Hematopoietic multipotent progenitor cell treated with erythropoietin and hydrocortisone succinate and interleukin-3 and kit ligand, for 17 days (in vitro differentiated cells): ENCODE data around the gene KRT82.
"Not testable (repeated sequence)": the region's sequence is repeated elsewhere in the genome, so short reads cannot be mapped to it uniquely, and the experiment has no call there.

Source experiments
- DNase-seq: peaks from one replicate; pipeline ENCODE4 v3.0.0-alpha.2; 2015; ENCODE audit warnings: low spot score

KRT82 gene

GRCh38 chr12:52405922-52406385 lies at the start of gene KRT82:
Gene KRT82 (minus strand): TSS chr12:52406335. CDS start chr12:52406277, 58 bp downstream.
- no peak for DNase-seq

DNA sequence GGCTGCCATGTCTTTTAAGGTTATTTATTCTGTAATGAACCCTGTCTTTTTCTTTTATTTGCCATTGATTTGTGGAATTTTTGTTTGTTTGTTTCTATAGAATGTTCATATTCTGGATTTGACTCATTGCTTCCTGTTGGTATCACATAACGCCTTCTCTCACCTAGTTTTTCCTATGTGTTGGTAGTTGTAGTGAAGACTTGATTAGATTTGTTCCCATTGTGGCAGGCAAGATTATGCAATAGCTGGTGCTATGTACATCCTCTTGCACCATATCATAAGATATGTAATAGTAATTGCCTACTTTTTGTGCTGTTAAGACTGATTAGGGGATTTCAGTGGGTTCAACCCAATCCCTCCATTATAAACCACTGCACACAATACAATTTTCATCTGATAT lies 49.7 kb upstream of the KRT82 start:
- DNase-seq, result no peak

DNA sequence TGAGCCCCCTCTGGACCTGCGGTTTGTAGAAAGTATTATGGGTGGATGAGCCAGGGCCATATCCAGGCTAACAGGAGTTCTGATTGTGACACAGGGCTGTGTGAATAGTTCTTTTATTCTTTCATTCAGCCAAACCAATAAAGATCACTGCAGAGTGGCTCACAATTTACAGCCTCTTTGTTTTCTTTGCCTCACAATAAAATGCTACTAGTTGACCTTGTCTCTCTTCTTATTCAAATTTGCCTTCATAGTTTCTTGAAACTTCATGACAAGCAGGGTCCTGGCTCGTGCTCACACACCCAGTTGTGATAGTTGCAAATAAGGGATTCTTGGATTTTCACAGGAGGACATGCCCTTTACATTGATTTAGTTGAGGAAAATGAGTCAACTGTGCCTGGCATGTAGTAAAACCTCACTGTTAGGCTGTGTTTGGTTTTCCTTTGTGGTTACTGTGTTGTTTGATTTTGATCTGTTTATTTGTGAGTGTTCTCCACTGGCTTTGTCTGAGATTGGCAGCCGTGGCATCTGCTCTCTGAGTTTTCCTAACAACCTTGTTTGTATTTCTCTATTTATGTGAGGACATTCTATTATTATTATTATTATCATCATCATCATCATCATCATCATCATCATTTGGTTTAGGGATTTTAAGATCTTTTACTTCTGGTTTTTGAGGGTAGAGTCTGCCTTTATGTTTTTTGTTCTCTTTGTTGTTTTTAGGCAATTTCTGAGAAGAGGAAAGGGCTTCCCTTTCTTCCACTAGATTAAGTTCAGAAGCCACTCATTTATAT lies 48.5 kb upstream of the KRT82 start:
- DNase-seq, result no peak

DNA sequence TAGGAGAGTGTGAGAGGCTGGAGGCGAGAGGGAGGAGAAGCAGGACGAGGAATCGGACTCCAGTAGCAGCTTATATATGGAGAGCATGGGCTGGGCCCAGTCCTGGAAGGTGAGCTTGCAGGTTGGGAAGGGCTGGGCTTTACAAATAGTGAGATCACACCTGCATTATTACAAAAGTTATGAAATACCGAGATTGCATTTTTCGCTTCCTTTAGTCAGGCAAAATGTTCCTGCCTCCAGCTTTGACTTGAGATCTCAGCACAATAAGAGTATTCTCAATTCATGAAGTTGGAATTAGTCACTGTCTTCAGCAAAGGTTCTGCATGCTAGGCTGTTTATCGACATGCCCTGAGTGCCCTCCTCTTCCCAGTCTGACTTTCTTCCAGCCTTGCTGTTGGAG lies 46.0 kb upstream of the KRT82 start, which contains the start of gene KRT6B:
TSS of gene KRT6B (minus strand) at position 46 of the 400 bp plus-strand sequence. CDS start 68 bp downstream, outside the sequence.
- DNase-seq, result no peak

DNA sequence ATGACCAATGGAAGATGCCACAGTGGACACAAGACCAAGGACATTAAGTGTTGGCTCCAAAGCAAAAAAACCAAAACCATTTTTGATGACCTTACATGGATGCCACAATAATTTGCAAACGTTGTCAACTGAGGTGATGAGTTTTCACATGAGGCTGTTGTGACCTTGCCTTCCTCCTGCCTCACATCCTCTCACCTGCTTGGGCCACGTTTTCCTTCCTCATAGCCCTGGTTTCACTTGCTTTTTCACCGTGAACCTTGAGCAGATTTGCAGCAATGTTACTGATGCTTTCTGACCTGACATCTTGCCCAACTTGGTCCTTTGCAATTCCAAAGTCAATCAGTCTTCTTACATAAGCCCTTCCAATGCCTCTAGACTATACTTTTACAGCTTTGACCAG lies 42.1 kb upstream of the KRT82 start:
- no peak for DNase-seq

- DNase-seq, result not testable (repeated sequence)
Measured at GRCh38 chr12:52447196-52447595, 41.1 kb upstream of the KRT82 start.

- DNase-seq, result no peak
Measured at GRCh38 chr12:52446367-52447045, 40.4 kb upstream of the KRT82 start.

GRCh38 chr12:52445876-52446275 lies 39.7 kb upstream of the KRT82 start:
- DNase-seq, result no peak

DNA sequence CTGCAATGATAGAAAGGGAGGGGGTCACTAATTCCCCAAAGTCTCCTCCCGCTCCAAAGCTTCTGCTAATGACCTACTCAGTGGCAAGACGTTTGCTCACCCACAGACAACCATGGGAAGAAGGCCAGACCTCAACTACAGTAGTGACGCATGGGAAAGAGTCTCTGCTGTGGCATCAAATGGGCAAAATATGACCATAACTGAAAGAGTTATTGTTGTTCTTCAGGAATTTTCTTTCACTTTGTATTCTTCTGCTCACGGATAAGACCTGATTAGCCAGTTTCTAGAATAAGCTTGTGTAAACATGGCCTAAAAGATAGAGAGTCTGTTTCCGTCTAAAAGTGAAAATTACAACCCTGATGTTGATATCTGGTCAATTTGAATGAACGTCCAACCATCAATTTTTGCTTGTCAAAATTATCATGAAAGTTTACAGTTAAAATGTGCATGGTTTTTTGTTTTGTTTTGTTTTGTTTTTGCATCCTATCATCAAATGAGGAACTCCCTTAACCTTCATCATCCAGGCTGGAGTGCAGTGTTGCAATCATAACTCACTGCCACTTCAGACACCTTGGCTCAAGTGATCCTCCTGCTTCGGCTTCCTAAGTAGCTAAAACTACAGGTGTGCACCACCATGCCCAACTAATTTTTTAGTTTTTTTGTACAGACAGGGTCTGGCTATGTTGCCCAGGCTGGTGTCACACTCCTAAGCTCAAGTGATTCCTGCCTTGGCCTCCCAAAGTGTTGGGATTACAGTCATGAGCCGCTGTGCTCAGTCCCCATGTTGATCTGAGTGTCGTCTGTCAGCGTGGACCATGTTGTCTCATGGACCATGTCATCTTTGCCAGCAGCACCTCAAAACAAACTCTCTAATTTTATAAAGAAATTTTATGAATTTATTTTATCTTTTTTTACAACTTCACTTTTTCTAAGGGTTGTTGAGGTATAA lies 38.8 kb upstream of the KRT82 start:
- DNase-seq, result no peak

DNA sequence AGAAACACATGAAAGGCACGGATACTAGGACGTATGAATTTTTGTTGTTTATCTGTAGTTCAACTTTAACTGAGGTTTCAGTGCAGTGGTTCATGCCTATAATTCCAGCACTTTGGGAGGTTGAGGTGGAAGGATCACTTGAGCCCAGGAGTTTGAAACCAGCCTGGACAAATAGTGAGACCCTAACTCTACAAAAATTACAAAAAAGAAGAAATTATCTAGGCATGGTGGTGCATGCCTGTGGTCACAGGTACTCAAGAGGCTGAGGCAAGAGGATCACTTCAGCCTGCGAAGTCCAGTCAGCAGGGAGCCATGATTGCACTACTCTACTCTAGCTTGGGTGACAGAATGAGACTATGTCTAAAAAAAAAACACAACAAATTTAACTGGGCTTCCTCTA lies 37.8 kb upstream of the KRT82 start:
- no peak for DNase-seq

DNA sequence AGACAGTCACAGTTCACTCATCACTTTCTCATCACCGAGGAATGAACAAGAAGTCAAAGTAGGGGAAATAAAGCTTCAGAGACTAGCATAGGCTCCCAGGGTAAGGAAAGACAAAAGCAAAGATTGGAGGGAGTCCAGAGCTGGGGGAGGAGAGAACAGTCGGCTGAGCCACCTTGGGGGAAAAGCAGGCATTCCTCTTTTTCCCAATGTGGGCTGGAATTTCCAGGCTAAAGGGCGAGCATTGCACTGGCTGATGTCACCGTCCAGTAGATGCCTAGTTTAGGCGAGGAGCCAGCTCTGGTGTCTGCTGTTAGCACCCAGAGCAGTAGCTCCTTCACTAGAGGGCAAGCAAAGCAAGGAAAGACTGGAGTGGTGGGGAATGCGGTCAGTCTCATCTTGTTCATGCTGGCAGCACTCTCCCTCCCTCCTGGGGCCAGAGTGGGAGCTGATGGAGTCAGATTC lies 36.5 kb upstream of the KRT82 start:
- DNase-seq, result no peak

- no peak for DNase-seq
Measured at GRCh38 chr12:52441320-52441911, 35.3 kb upstream of the KRT82 start.

GRCh38 chr12:52440821-52441319 lies 34.7 kb upstream of the KRT82 start:
- DNase-seq, result no peak

DNA sequence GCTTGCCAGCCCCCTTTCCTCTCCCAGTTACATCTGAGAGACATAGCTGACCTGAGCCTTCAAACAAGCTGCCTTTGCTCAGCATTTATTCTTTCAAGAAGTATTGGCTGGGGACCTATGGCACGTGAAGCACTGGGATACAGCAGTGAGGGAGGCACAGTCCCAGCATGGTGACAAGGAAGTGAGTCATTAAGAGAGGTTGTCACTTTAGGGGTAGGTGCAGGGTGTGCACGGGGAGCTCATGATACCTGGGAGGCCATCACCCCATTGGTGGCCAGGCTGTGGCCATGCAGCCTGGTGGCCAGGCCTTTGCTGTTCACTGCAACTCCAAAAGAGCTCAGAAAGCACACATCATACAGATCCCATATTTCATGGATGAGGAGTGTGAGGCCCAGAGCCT lies 33.7 kb upstream of the KRT82 start:
- no peak for DNase-seq

- no peak for DNase-seq
Measured at GRCh38 chr12:52439420-52439819, 33.3 kb upstream of the KRT82 start.

DNA sequence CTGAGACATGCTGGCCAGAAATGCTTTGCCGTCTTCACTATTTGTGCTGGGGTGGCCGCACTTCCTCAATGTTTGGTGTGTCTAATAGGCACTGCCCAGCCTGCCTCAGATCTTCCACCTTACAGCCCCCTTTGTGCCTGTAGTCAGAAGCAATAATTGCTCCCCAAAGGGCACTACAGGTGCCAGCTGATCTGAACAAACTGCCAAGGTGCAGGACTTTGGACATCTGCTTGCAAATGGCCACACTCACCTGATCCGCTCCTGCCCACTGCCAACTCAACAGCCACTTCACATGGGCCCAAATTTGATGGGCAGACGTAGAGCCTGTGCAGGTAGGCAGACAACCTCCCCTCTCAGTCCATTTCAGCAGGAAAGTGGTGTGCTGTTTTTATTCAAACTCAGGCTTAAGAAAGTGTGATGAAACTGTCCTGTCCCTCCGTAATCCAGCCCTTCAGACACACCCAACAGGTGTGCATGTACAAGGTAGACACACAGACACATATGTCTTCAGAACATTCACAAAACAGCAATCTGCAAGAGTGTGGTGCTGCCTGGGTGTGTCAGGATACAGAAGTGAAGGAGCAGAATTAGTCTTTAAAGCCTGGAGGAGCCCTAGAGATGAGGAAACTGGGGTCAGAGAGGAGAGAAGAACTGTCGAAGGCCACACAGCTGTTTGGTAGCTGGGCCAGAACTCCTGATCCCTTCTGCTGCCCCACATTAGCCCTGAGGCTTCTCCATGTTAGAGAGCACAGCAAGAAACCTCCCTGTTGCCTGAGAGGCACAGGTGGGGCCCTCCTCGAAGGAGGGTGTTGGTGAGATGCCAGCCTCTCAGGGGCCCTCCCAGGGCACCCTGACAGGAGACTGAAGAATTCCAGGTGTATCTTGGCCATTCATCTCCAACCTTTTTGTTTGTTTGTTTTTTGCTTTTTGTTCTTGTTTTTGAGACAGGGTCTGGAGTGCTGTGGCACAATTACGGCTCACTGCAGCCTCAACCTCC lies 32.5 kb upstream of the KRT82 start:
- DNase-seq, result no peak

DNA sequence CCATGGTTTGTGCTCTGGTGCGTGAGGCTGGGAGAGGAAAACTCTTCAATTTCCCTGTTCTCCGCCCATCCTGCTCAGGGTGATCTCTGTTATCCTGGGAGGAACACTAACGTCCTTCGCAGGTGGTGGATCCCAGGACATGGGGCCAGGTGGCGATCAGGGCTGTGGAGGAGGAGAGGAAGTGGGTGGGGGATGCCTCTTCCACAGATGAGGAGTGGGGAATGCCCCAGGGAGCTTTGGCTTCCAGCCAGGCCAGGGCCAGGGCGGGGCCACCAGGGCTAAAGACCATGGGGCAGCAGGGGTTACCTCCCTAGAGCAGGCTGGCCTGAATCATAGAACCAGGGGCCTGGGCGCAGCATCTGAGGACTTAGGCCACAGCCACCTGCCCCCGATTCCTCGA lies 31.4 kb upstream of the KRT82 start:
- DNase-seq, result no peak

DNA sequence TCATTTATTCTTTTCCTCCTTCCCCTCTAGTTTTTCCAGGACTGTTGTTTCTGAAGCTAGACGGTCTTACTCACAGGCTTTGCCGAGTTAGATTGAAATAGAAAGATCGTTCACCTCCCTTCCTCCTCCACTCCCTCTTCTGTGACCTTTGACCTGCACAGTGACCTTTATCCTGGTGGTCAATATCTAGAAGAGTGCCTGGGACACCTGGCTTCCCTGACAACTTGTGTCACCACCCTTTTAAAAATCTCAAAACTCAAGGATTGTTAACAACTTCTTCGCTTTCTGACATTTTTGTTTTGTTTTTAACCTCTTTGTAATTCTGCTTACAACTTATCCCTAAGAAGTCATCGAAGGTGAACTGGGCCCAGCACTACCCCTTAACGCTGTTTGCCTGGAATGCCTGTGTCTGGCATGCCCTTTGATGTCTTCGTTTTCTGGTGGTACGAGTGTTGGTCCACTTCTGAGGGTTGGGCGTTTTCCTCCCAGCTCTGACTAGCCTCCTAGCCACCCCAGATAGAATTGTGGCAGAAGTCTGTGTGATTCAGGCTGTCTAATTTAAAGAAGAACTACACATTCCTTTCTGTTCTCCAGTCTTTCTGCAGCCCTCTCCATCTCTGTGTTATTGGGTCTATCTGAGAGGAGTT lies 30.8 kb upstream of the KRT82 start:
- no peak for DNase-seq

DNA sequence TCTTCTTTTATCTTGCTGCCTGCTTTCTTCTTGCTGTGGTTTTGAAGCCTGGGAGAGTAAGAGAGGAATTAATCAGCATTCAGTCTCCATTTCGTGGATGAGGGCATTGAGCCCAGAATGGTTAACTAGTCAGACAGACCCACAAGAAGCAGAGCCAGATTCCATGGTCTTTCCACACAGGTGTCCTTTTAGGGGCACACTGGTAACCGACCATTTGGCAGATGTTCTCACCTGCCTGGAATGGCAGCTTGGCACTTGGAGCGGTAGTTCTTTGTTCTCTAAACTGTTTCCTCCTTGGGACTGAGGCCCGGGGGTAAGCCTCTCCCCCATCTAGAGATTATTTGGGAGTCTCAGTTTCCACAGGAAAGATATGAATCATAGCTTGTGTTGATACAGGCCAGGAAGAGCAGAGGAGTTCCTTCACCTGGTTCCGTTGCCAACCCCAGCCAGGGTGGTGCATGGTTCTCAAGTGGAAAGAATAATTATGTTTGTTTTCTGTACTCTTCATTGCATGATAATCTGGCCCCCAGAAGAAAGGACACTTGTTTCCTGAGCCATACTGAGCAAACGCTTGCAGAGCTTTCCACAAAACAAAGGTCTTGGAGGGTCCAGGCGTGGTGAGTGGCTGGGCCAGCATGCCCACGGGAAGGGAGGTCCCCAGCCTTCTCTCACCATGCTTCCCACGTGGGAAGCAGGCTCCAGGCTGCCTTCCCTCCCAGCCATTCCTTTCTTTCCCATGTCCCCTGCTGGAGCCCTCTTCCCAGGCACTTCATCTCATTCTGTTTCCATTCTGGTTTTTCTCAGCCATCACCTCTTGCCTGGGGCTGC lies 30.1 kb upstream of the KRT82 start:
- DNase-seq, result no peak
